Right renal pelvis (tissue), 4 donors: Measurements from ENCODE around the gene CCDC195. TPM values are rescaled to one million over a fixed set of nuclear protein-coding genes. Genes with fewer than 3 reads are reported as not detected.
"Not testable (repeated sequence)": the region's sequence is repeated elsewhere in the genome, so short reads cannot be mapped to it uniquely, and the experiment has no call there.

Experiments
- DNase-seq, 4 donors: peaks; one replicate each; pipeline ENCODE4 v3.0.0-alpha.2; 2013; ENCODE audit warnings: low read depth in 4 of 4, low spot score in 3 of 4, missing footprints in 1 of 4
- polyA plus RNA-seq, 4 donors: library from polyadenylated mRNA; unstranded; fragments of 120-200 nt; gene quantifications; one replicate each; pipeline ENCODE4 v1.2.1, GENCODE V29; 2013; ENCODE audit not compliant: insufficient read length in 4 of 4

The CCDC195 gene
- polyA plus RNA-seq, 4 donors: 0.09 TPM; not detected in 3

DNA sequence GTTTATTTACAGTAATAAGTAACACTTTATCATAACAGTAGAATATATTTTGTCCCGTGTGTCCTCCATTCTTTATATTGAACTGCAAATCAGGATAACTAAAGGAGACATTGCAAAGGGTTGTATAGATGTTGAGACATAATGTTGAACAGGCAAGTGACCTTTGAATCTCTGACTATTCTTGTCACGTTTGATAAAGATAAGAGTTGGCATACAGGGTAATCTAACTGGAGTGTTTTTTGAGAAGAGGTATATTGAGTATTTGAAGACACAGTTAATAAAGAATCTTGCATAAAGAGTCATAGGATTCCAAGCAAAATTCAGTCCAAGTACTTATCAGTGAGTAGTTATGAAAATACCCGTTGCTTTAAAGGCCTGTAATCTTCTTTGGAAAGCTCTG is 21.7 kb downstream of the CCDC195 start:
- no peak for DNase-seq

DNA sequence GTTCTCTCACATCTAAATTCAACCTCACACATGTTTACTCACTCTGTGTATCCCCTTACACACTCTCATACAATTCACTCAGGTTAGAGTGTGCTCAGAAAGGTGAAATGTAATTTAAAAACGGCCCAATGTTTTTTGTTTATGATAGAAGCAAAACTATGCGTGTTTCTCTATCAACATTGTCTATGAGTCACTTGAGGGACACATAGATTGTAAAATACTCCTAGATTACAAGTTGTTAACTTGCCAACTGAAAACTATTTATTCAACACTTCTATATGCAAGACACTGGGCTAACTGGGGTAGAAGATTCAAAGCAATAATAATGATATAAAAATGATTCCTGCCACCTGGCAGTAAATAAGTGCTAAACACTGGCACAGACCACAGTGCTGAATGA is 24.6 kb downstream of the CCDC195 start:
- DNase-seq: no peak

DNA sequence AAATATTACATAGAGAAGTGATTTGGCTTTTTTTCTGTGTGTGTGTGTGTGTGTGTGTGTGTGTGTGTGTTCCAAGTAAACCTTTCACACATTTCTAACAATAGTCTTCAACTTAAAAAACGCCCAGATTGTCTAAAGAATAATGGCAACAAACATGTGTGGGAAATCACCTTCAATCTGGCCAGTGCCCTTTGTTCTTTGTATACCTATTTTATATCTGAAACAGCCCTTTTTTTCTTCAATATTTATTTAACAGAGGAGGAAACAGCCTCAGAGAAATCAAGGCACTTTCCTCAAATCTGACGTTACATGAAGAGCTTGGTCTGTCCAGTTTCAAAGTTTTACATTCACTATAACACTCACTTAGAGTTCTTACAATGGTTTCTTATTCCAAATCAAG is 25.3 kb downstream of the CCDC195 start:
- DNase-seq: no peak

DNA sequence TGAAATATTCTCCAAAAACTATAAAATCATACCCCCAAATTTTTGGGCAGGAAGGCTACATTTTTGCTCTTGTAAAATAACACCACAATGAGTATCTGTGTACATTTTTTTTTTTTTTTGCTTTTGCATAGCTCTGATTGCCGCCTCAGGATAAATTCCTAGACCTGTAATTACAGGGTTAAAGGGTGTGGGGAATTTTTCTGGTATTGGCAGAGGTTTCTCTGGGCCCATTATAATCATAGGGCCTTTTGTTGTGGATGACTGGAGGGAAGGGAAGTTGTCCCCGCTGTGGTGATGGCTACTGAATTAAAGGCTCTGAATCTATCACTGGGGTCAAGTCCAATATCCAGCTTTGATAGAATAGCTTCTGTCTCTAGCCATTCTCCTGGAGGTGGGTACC is 26.6 kb downstream of the CCDC195 start:
- DNase-seq: no peak

DNA sequence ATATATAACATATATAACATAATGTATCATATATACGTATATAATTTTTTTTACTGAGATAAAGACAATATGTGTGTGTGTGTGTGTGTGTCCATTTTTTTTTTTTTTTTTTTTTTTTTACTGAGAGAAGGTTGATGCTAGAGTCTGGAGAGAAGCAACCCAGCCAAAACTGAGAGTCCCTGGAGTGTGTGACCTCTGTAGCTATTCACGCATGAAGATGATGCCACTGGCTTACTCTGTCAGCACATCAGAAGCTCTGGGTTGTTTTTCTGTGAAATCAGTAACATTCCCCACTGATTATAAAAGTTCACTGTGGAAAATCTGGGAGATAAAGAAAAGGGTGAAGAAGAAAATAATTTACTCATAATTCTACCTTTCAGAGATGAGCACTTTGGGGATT is 27.2 kb downstream of the CCDC195 start:
- DNase-seq: no peak

DNA sequence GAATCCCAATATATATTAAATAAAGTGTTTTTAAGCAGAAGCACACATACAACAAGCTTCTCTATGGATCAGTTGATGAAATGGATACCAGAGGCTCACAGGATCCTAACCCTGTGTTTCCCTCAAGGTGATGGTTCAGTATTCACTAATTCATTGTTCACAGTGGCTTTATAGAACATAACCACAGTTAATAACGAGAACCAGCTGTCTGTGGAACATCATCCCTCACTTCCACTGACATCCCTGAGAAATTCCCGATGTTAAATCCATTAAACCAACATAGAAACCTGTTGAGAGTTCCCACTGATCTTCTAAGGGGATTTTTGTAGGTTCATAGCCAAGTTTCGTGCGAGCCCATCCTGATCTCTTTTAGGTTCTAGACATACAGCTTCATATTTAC is 29.0 kb downstream of the CCDC195 start:
- no peak for DNase-seq

DNA sequence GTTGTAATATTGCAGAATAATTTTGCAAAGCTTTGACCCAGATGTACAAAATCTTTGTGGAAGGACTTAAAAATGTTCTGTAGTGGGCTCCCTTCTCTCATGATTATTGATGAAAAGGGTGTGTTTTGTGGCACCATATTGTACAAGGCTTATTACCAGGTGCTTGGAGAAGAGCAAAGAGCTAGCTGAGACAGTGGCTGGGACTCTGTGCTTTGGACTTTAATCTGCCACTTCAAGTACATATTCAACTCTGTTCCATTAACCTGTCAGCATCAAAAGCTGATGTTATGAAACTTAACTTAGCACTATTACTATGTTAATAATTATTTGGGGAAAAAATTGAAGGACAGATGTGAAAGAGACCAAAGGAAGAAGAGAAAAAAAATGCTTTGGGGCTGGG is 31.0 kb downstream of the CCDC195 start:
- DNase-seq: no peak

DNA sequence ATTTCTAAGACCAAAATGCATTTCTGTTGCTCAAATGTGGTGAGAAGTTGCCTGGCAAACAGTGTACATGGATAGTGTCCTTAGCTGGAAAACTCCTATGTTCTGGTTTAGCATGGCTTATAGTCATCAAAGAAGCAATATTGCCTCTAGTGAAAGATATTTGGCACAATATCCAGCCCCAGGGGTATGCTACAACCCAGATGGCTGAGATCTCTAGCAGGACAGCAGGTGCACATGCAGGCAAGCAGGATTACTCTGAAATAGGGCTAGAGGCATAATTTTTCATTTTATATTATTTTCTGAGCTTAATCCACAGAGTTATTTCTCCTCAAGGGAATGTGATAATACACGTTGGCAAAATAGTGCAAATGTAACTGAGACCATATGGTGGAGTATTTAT is 34.0 kb downstream of the CCDC195 start:
- no peak for DNase-seq

DNA sequence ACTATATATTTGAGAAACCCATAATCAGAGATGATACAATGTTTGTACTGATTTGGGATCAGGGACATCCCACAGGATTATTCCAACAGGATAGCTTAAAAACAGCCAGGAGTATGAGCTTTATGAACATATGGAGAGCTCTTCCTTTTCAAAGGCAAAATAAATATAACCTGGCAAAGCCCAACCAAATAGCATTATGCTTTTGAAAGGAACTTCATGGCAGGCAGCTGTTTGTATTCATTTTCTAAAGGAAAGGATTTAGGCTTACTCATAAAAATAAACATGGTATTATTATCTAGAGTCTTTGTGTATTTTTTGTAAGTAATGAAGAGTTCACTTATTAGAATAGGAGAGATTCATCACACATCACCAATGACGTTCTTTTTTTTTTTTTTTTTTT is 44.4 kb downstream of the CCDC195 start:
- DNase-seq: no peak

DNA sequence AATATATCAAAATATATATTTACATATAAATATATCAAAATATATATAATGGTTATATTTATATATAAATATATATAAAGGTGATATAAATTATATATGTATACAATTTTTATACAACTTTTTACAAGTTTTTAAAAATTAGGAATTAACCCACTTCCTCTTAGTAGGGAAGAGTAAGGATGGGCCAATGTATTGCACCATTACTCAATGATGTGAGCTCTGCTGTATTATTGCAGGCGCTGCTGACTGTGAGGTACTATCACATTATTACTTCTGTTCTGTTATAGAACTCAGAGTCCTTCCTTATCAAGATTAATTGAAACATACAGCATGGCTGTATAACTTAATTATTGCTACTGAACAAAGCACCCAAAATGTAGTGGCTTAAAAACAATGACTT is 46.0 kb downstream of the CCDC195 start:
- DNase-seq: no peak

DNA sequence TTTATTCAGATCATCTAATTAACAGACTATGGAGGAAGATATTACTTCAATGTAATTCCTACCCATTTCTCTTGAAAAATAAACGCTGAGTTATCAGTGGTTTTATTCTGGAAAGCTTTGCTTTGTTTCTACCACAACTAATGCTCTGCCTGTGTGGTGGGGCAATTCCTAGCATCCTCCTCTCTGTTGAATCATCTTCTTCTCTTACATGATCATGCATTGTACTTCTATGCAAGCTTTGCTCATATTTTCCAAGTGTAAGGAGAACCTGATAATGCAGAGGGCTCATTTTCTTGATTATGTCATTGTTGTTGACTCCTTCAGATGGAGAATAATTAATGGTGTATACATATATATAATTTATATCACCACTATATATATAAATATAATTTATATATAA is 46.7 kb downstream of the CCDC195 start:
- DNase-seq: no peak

DNA sequence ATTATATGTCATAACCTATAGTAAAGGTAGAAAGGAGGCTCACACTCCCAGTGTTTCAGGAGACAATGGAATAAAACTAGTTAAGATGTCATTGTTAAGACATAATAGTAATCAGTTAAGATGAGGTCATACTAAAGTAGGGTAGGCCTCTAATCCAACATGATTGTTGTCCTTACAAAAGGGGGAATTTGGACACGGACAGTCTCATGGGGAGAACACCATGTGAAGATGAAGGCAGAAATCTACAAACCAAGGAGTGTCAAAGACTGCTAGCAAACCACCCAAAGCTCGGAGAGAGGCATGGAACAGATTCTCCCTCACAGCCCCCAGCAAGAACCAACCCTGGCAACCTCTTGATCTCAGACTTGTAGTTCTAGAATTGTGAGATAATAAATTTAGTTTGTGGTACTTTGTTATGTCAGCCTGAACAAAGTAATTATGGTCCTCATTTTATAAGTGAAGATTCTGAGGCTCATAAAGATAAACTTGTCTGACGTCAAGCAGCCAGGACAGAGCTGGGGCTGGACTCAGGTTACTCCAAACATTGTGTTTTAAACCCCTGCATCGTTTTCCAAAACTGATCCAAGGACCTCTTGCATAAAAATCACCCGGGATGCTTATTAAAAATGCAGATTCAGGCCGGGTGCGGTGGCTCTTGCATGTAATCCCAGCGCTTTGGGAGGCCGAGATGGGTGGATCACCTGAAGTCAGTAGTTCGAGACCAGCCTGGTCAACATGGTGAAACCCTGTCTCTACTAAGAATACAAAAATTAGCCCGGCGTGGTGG is 47.8 kb downstream of the CCDC195 start:
- DNase-seq: no peak

DNA sequence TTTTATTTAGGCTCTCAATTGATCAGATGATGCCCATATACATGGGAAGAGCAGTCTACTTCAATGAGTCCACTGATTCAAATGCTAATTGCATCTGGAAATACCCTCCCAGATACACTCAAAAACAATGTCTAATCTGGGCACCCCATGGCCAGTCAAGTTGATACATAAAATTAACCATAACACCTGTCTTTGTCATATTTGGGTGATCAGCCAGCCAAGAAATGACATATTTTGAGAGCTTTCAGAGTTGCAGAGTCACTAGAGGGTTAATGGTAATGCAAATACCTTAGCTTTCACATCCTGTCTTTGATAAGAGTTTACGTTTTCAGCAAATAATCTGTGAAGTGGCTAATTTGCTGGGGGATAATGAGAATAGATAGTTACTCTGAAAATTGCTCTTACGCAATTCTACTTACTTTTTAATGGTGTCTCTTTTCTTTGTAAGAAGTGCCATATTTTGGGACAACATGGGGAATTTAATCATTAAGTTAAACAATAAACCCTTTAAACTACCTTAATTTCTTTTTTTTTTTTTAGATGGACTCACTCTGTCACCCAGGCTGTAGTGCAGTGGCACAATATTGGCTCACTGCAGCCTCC is 49.1 kb downstream of the CCDC195 start:
- no peak for DNase-seq

DNA sequence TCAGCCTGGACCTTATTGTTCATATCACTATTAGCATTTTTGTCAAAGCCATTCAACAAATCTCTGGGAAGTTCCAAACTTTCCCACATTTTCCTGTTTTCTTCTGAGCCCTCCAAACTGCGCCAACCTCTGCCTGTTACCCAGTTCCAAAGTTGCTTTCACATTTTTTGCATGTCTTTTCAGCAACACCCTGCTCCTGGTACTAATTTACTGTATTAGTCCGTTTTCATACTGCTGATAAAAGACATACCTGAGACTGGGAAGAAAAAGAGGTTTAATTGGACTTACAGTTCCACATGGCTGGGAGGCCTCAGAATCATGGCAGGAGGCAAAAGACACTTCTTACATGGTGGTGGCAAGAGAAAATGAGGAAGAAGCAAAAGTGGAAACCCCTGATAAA is 52.8 kb downstream of the CCDC195 start:
- DNase-seq: not testable (repeated sequence)

DNA sequence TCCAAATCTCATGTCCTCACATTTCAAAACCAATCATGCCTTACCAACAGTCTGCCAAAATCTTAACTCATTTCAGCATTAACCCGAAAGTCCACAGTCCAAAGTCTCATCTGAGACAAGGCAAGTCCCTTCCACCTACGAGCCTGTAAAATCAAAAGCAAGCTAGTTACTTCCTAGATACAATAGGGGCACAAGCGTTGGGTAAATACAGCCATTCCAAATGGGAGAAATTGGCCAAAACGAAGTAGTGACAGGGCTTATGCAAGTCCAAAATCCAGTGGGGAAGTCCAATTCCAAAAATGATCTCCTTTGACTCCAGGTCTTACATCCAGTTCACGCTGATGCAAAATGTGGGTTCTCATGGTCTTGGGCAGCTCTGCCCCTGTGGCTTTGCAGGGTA is 54.5 kb downstream of the CCDC195 start:
- not testable (repeated sequence) for DNase-seq

DNA sequence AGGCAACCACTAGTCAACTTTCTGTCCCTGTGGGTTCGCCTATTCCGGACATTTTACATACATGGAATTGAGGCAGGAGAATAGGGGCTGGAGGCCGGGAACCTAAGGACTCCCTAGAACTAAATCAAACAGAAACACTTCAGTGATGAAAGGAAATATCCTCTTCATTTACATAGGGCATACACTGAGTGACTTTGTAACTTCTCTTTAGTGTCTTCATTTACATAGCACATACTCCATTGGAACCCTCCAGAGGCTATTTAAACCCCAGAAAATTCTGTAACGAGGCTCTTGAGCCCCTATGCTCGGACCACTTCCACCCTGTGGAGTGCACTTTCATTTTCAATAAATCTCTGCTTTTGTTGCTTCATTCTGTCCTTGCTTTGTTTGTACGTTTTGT is 56.5 kb downstream of the CCDC195 start:
- DNase-seq: no peak

DNA sequence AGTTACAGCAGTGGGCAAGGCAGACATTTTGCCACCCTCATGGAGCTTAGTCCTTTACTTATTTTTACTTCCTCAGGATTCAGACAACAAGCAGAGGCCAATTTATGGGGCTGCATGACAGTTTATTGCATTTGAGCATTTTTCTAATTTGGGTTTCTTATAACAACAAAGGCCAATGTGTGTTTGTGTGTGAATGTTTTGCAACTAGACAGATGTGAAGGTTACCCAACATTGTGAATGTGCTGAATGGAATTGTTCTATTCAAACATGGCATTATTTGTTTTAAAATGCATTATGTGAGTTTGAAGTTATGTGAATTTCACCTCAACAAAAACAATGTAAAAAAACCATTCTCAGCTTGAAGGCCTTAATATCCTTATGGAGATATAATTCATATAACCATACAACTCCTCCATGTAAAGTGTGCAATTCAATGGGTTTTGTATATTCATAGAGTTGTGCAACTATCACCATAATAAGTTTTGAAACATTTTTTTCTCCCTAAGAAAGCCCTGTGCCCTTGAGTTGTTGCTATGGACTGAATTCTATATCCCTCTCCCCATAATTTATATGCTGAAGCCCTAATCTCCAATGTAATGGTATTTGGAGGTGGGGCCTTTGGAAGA is 57.3 kb downstream of the CCDC195 start:
- no peak for DNase-seq

DNA sequence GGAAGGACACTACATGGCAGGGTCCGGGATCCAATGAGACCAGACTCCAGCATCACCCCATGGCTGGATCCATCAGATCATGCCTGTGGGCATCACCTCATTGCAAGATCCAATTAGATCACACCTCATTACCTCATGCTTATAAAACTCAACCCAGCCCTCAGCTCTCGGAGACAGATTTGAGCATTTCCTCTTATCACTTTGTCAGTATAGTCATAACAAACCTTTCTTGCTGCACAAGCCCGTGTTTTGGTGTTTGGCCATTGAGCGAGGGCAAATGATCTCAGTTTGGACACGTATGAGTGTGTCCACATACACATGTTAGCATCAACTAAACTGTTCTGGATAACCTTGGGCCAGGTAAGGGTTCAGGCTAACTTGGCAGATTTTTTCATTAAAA is 58.8 kb downstream of the CCDC195 start:
- no peak for DNase-seq

DNA sequence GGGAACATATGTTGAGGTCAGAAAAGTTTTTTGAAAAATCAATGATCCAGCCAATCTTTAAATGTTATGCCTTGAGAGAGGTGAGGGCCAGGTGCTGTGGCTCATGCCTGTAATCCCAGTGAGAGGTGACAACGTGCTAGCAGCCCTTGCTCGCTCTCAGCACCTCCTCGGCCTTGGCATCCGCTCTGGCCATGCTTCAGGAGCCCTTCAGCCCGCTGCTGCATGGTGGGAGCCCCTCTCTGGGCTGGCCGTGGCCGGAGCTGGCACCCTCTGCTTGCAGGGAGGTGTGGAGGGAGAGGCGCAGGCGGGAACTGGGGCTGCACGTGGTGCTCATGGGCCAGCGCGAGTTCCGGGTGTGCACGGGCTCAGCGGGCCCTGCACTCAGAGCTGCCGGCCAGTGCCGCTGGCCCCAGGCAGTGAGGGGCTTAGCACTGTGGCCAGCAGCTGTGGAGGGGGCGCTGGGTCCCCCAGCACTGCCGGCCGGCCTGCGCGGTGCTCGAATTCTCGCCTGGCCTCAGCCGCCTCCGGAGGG is 61.1 kb downstream of the CCDC195 start:
- DNase-seq: no peak
